Measurements from ENCODE around the gene EIF2D.
A peak's percentile ranks its signal among the peaks of the same experiment; 100 is the strongest.

EIF2D gene

GRCh38 chr1:206612129-206612876 is at the start of gene EIF2D:
Gene EIF2D, minus strand, starts transcription at chr1:206612465. Its CDS starts 123 bp downstream, at chr1:206612342.
- Histone ChIP-seq H3K4me3 (IDR thresholded peaks at IDR 0.05; ENCODE audit: insufficient read depth, low read depth, low read length) (peak within 1 kb of the TSS; percentile 99), H3K36me3 (ENCODE audit: insufficient read depth) (no peaks in the 10 kb centered on the region), H3K27ac (peak within 1 kb of the TSS; percentile 63), H3K4me2 (peak within 1 kb of the TSS; percentile 84), H4K20me1 (ENCODE audit: insufficient read depth) (no peaks in the 10 kb centered on the region), H3K79me2 (ENCODE audit: insufficient read depth, low read depth) (peaks cover 10% of the 10 kb centered on the region; the same call in 1 of the 2 replicates), H2AFZ (ENCODE audit: low read depth) (peak within 1 kb of the TSS; percentile 93), H3K9ac (peak within 1 kb of the TSS; percentile 94), H3K4me1 (ENCODE audit: low read depth, poor library complexity, severe bottlenecking) (peaks cover 20% of the 10 kb centered on the region), H3K27me3 (ENCODE audit: insufficient read depth, low read depth) (no peaks in the 10 kb centered on the region)
- TF ChIP-seq CTCF (conservative IDR thresholded peaks at IDR 0.05; ENCODE audit: low read depth, low read length), result peak; percentile 90

- Histone ChIP-seq H2AFZ (ENCODE audit: low read depth) (no peak overlapping the region), H3K4me3 (IDR thresholded peaks at IDR 0.05; ENCODE audit: insufficient read depth, low read depth, low read length) (no peak overlapping the region), H3K27me3 (ENCODE audit: insufficient read depth, low read depth) (peaks cover 39% of the 10 kb centered on the region), H3K4me2 (no peak overlapping the region), H3K27ac (no peak overlapping the region), H3K36me3 (ENCODE audit: insufficient read depth) (no peaks in the 10 kb centered on the region), H4K20me1 (ENCODE audit: insufficient read depth) (no peaks in the 10 kb centered on the region), H3K9ac (no peak overlapping the region), H3K4me1 (ENCODE audit: low read depth, poor library complexity, severe bottlenecking) (peaks cover 9% of the 10 kb centered on the region), H3K79me2 (ENCODE audit: insufficient read depth, low read depth) (no peaks in the 10 kb centered on the region)
- no peak for TF ChIP-seq CTCF (conservative IDR thresholded peaks at IDR 0.05; ENCODE audit: low read depth, low read length)
Observed at GRCh38 chr1:206661161-206661820, 49.0 kb upstream of the EIF2D start.

- peaks cover 9% of the 10 kb centered on the region for H3K4me1 ChIP-seq (ENCODE audit: low read depth, poor library complexity, severe bottlenecking)
- no peak overlapping the region for H3K27ac ChIP-seq
- H3K4me3 ChIP-seq (IDR thresholded peaks at IDR 0.05; ENCODE audit: insufficient read depth, low read depth, low read length), result no peak overlapping the region
- peaks cover 39% of the 10 kb centered on the region for H3K27me3 ChIP-seq (ENCODE audit: insufficient read depth, low read depth)
- no peaks in the 10 kb centered on the region for H4K20me1 ChIP-seq (ENCODE audit: insufficient read depth)
- no peaks in the 10 kb centered on the region for H3K79me2 ChIP-seq (ENCODE audit: insufficient read depth, low read depth)
- H2AFZ ChIP-seq (ENCODE audit: low read depth), result no peak overlapping the region
- no peak for TF ChIP-seq CTCF (conservative IDR thresholded peaks at IDR 0.05; ENCODE audit: low read depth, low read length)
- no peak overlapping the region for H3K9ac ChIP-seq
- H3K4me2 ChIP-seq, result no peak overlapping the region
- no peaks in the 10 kb centered on the region for H3K36me3 ChIP-seq (ENCODE audit: insufficient read depth)
Observed at GRCh38 chr1:206660136-206660535, 47.9 kb upstream of the EIF2D start.

GRCh38 chr1:206658981-206659273 is 46.7 kb upstream of the EIF2D start:
- peaks cover 33% of the 10 kb centered on the region for H3K27me3 ChIP-seq (ENCODE audit: insufficient read depth, low read depth)
- no peaks in the 10 kb centered on the region for H3K36me3 ChIP-seq (ENCODE audit: insufficient read depth)
- H4K20me1 ChIP-seq (ENCODE audit: insufficient read depth), result no peaks in the 10 kb centered on the region
- H3K79me2 ChIP-seq (ENCODE audit: insufficient read depth, low read depth), result no peaks in the 10 kb centered on the region
- no peak overlapping the region for H3K4me3 ChIP-seq (IDR thresholded peaks at IDR 0.05; ENCODE audit: insufficient read depth, low read depth, low read length)
- no peak overlapping the region for H3K27ac ChIP-seq
- no peak overlapping the region for H2AFZ ChIP-seq (ENCODE audit: low read depth)
- no peak overlapping the region for H3K9ac ChIP-seq
- TF ChIP-seq CTCF (conservative IDR thresholded peaks at IDR 0.05; ENCODE audit: low read depth, low read length), result no peak
- H3K4me1 ChIP-seq (ENCODE audit: low read depth, poor library complexity, severe bottlenecking), result peaks cover 4% of the 10 kb centered on the region
- H3K4me2 ChIP-seq, result no peak overlapping the region
